Adipocyte (in vitro differentiated cells): ENCODE measurements around the gene CXorf58.
"Not testable (repeated sequence)": the region's sequence is repeated elsewhere in the genome, so short reads cannot be mapped to it uniquely, and the experiment has no call there.

Experiments used
- DNase-seq: peaks from one replicate; pipeline ENCODE4 v3.0.0-alpha.2; 2015; ENCODE audit warnings: low read depth
- H3K27me3 ChIP-seq: replicated peaks from 2 replicates; pipeline ENCODE4 v1.7.0; 2013; ENCODE audit warnings: mild to moderate bottlenecking, low read length, moderate library complexity; ENCODE audit not compliant: control insufficient read depth, insufficient read depth
- H3K36me3 ChIP-seq: 2 replicates; pipeline ENCODE4 v1.7.0; 2013; ENCODE audit warnings: low read length, mild to moderate bottlenecking, moderate library complexity; ENCODE audit not compliant: control insufficient read depth, insufficient read depth, severe bottlenecking
- H3K4me1 ChIP-seq: 2 replicates; pipeline ENCODE4 v1.7.0; 2013; ENCODE audit warnings: mild to moderate bottlenecking, low read length, moderate library complexity; ENCODE audit not compliant: control insufficient read depth, insufficient read depth
- H3K4me3 ChIP-seq: 2 replicates; pipeline ENCODE4 v1.7.0; 2013; ENCODE audit warnings: mild to moderate bottlenecking, low read length, moderate library complexity
- H3K9ac ChIP-seq: 2 replicates; pipeline ENCODE4 v1.7.0; 2013; ENCODE audit warnings: mild to moderate bottlenecking, low read length, moderate library complexity
- H3K9me3 ChIP-seq: 2 replicates; pipeline ENCODE4 v1.7.0; 2013; ENCODE audit warnings: mild to moderate bottlenecking, low read length, moderate library complexity; ENCODE audit not compliant: control insufficient read depth

CXorf58 gene

DNA sequence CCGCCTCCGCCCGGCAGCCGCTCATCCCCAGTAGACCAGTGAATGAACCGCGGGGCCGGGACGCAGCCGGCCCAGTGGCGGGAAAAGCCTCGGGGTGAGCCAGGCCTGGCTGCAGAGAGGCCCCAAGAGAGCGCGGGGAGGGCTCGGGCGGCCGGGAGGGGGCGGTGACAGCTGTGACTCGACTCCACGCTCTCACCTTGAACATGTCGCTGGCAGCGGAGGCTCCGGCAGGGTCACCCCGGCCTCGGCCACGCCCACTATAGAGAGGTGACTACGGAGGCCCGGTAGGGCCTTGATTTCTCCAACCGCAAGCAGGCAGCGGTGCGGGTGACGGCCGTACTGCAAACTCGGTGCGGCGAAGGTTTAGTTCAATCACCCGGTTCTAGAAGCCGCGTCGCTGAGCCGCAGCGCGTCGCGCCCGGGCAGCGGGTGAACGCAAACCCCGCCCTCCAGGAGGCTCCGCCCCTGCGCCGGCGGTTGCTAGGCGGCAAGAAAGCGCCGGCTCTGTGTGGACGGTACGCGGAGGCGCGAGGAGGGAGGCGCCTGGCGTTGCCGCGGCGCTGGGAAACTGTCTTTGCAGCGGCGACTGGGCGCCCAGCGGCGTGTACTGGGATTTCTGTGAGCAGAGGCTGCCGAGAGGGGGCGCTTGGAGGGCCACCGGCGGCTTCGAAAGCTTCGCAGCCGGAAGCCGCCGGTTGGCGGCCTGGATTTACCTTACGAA lies at the start of gene CXorf58, which contains the start of gene APOO:
CXorf58 (plus strand) TSS at position 509 of the 721 bp plus-strand sequence. CDS start 2,297 bp downstream, outside the sequence.
APOO (minus strand) TSS at position 441 of the 721 bp plus-strand sequence; CDS start at position 205, 236 bp downstream.
- peaks cover 4% of the 10 kb centered on the region for H3K27me3 ChIP-seq
- no peaks in the 10 kb centered on the region for H3K9me3 ChIP-seq
- H3K4me1 ChIP-seq = peaks cover 4% of the 10 kb centered on the region
- peak; percentile 95 for DNase-seq
- peak within 1 kb of the TSS; percentile 80 for H3K9ac ChIP-seq
- H3K4me3 ChIP-seq = peak within 1 kb of the TSS; percentile 81
- H3K36me3 ChIP-seq = no peaks in the 10 kb centered on the region

GRCh38 chrX:23859238-23859637 lies 48.6 kb upstream of the CXorf58 start:
- not testable (repeated sequence) for H3K9ac ChIP-seq, H3K27me3 ChIP-seq, H3K36me3 ChIP-seq, DNase-seq, H3K9me3 ChIP-seq, H3K4me1 ChIP-seq, H3K4me3 ChIP-seq

DNA sequence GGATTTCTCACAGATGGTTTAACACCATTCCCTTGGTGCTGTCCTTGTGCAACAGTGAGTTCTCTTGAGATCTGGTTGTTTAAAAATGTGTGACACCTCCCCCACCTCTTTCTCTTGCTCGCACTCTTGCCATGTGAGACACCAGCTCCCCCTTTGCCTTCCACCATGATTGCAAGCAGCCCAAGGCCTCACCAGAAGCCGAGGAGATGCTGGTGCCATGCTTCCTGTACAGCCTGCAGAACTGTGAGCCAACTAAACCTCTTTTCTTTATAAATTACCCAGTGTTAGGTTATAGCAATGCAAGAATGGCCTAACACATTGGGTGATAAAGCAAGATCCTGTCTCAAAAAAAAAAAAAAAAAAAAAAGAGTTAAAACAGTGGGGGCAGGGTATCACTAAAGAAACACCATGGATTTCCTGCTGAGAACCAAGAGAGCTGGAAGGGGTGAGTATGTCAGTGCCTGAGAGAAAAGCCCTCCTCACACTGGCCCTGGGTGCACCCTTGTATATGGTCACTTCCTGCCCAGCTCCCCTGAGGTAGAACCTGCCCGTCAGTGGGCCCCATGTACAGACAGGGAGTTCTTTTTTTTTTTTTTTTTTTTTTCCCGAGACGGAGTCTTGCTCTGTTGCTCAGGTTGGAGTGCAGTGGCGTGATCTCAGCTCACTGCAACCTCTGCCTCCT lies 46.5 kb upstream of the CXorf58 start:
- no peak for DNase-seq
- Histone ChIP-seq H3K4me3 (no peak overlapping the region), H3K9ac (no peak overlapping the region), H3K27me3 (no peaks in the 10 kb centered on the region), H3K36me3 (no peaks in the 10 kb centered on the region), H3K9me3 (peaks cover 3% of the 10 kb centered on the region), H3K4me1 (peaks cover 3% of the 10 kb centered on the region)

- H3K27me3 ChIP-seq, H3K36me3 ChIP-seq, DNase-seq, H3K4me3 ChIP-seq, H3K9me3 ChIP-seq, H3K4me1 ChIP-seq, H3K9ac ChIP-seq: not testable (repeated sequence)
Observed at GRCh38 chrX:23861952-23862351, 45.9 kb upstream of the CXorf58 start.

- no peak overlapping the region for H3K4me3 ChIP-seq
- H3K36me3 ChIP-seq = no peaks in the 10 kb centered on the region
- H3K9ac ChIP-seq = no peak overlapping the region
- H3K27me3 ChIP-seq = no peaks in the 10 kb centered on the region
- no peaks in the 10 kb centered on the region for H3K4me1 ChIP-seq
- H3K9me3 ChIP-seq = peaks cover 3% of the 10 kb centered on the region
- no peak for DNase-seq
Observed at GRCh38 chrX:23864742-23865326, 43.0 kb upstream of the CXorf58 start.

GRCh38 chrX:23870041-23870440 lies 37.8 kb upstream of the CXorf58 start:
- Histone ChIP-seq H3K9ac (no peak overlapping the region), H3K4me3 (no peak overlapping the region), H3K9me3 (peaks cover 3% of the 10 kb centered on the region), H3K36me3 (no peaks in the 10 kb centered on the region), H3K4me1 (peaks cover 10% of the 10 kb centered on the region), H3K27me3 (no peaks in the 10 kb centered on the region)
- DNase-seq = no peak

DNA sequence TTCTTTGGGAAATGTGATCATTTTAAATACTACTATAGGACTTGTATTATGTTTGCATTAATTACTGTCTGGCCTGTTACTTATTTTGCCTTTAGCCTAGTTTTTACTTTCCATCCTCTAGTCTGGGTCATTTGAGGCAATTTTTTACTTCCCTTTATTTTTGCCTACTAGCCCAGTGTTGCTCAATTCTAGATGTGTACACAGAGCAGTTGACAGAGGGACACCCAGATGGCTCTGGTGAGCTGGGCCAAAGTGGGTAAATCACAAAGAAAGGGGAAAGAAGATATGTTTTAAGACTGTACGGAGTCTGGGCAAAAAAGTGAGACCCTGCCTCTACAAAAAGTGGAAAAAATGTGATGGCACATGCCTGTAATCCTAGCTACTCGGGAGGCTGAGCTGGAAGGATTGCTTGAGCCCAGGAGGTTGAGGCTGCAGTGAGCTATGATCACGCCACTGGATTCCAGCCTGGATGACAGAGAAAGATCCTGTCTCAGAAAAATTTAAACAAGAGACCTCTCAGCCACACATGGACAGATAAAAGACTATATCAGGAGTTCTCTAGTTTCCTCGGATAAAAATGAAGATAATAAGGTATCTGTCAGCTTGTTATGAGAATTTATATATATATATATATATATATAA lies 35.8 kb upstream of the CXorf58 start:
- peaks cover 10% of the 10 kb centered on the region for H3K4me1 ChIP-seq
- no peaks in the 10 kb centered on the region for H3K9me3 ChIP-seq
- H3K27me3 ChIP-seq = no peaks in the 10 kb centered on the region
- H3K36me3 ChIP-seq = no peaks in the 10 kb centered on the region
- H3K4me3 ChIP-seq = no peak overlapping the region
- no peak for DNase-seq
- H3K9ac ChIP-seq = peak overlapping the region; percentile 58

- no peak overlapping the region for H3K9ac ChIP-seq
Observed at GRCh38 chrX:23879380-23880090, 28.3 kb upstream of the CXorf58 start.

GRCh38 chrX:23883737-23884354 lies 24.0 kb upstream of the CXorf58 start:
- Histone ChIP-seq H3K27me3 (peaks cover 9% of the 10 kb centered on the region), H3K4me1 (peaks cover 11% of the 10 kb centered on the region), H3K36me3 (no peaks in the 10 kb centered on the region), H3K9ac (no peak overlapping the region), H3K4me3 (no peak overlapping the region), H3K9me3 (no peaks in the 10 kb centered on the region)
- DNase-seq = peak; percentile 54

More at GRCh38 chrX:23879380-23880090, 28.3 kb upstream of the CXorf58 start:
- Histone ChIP-seq H3K4me1 (peaks cover 9% of the 10 kb centered on the region), H3K4me3 (no peak overlapping the region), H3K27me3 (no peaks in the 10 kb centered on the region), H3K9me3 (no peaks in the 10 kb centered on the region), H3K36me3 (no peaks in the 10 kb centered on the region)
- DNase-seq = no peak

GRCh38 chrX:23884427-23885024 lies 23.3 kb upstream of the CXorf58 start:
- Histone ChIP-seq H3K9me3 (no peaks in the 10 kb centered on the region), H3K27me3 (peaks cover 9% of the 10 kb centered on the region), H3K36me3 (no peaks in the 10 kb centered on the region), H3K9ac (no peak overlapping the region), H3K4me1 (peaks cover 15% of the 10 kb centered on the region), H3K4me3 (no peak overlapping the region)
- DNase-seq = no peak
